Activated CD8-positive, alpha-beta memory T cell treated with anti-CD3 and anti-CD28 coated beads for 1 hour (primary cell): ENCODE measurements around the gene SIPA1L3.

Experiments used
- DNase-seq, 2 donors: peaks; one replicate each; pipeline ENCODE4 v3.0.0-alpha.2; 2020; ENCODE audit warnings: low read depth in 1 of 2; ENCODE audit errors: extremely low read depth in 1 of 2

The SIPA1L3 gene

GRCh38 chr19:38035515-38036495 lies 128.8 kb downstream of the SIPA1L3 start:
- DNase-seq, result no peak

DNA sequence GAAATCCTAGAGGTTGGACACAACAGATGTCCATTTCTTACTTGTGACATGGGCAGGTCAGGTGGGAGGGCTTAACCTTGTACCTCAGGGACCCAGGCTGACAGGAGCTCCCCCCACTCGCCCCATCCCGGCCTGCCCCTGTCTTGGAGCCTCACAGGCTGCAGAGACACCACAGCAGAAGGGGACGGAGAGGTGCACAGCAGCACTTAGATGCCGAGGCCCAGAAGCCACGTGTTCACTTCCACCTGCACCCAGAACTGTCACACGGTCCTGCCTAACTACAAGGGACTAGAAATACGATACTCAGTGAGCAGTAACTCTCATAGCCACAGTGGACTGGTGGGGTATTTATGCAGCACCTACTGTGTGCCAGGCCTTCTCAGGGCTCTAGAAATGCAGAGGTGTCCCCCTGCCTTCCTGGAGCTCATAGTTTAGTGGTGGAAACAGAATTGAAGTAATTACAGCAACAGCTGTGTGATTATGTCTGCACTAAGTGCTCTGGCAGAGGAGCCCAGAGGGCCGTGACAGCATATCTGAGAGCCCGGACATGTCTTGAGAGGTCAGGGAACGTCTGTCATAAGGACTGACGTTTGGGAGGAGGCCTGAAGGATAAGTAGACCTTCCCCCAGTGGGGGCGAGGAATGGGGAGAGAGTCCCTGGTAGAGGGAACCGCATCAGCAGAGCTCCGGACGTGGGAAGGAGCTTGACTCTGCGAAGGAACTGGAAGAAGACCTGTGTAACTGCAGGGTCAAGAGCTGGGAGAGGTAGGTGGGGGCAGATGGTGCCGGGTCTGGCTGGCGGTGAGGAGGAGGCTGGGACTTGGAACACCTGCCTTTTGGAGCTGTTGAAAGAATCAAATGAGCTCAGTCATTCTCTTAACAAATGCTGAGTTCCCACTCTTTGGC lies 130.0 kb downstream of the SIPA1L3 start:
- no peak for DNase-seq

- no peak for DNase-seq
Measured at GRCh38 chr19:38039966-38040365, 133.0 kb downstream of the SIPA1L3 start.

DNA sequence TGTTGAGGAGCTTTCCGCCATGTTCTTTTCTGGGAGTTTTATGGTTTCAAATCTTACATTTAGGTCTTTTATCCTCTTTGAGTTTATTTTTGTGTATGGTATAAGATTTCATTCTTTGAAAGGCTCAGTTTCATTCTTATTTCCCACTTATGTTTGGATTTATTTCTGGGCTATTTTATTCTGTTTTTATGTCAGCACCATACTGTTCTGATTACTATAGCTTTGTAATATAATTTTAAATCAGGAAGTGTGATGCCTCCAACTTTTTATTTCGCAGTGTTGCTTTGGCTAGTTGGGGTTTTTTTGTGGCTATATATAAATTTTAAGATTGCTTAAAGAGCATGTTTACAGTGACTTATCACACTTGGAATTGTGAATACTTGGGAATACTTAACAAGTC lies 135.1 kb downstream of the SIPA1L3 start:
- no peak for DNase-seq

- no peak for DNase-seq
Measured at GRCh38 chr19:38043649-38044144, 136.7 kb downstream of the SIPA1L3 start.

DNA sequence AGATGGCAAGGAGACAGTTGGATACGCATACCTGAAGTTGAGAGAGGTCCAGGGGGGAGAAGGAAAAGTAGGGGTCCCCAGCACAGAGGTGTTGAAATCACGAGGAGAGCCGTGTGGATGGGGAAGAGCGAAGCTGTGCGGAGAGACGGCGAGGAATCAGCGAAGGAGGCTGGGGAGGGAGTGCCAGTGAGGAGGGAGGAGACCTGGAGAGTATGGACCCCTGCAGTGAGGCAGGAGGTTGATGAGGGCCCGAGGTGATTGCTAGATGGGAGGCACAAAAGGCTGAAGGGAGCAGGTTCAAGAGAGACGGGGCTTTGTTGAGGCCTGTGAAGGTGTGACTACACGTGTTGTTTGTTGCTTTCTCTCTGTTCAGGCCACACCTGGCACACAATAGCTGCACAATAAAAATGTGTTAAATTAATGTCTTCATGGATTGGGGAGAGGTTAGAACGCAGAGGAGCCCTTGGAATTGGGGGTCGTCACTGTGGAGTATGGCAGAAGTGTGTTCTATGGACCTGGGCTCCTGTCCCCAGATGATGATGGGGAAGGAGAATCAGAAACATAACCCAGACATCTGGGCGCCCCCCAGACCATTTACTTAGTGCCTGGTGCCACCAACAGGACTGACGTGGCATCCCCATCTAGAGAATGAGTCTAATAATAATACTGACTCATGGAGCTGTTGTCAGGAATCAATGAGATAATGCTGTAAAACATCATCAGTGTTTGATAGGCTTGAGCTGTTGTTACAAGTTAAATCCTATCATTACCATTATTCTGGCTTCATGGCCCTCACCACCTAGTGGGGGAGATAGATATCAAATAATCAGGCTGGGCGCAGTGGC lies 137.5 kb downstream of the SIPA1L3 start:
- DNase-seq, result no peak

DNA sequence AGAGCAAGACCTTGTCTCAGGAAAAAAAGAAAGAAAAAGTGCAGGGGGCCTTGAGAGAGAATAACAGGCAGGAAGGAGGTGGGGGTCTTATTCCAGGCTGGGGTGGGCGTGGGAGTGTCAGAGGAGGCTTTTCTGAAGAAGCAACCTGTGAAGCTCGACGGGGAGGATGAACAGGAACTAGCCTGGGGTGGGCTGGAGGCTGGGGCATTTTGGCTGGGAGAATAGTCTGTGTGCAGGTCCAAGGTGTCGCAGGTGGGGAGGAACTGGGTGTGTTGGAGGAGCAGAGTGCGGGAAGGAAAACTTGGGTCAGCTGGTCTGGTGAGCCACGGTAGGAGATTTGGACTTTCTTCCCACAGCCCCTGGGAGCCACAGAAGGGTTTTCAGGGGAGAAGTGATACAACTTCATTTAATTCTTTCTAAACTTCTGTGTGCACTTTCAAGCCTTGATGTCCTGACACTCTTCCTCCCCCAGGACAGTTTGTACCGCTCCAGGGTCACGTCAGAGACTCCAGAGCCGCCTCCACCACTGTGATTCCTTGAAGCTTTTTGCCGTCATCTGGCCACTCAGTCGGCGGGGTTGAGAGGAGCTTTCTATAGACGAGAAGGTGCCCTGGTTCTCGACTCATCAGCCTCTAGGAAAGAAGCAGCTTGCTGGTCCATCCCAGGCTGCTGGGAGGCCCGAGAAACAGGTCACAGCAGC lies 138.7 kb downstream of the SIPA1L3 start:
- no peak for DNase-seq

DNA sequence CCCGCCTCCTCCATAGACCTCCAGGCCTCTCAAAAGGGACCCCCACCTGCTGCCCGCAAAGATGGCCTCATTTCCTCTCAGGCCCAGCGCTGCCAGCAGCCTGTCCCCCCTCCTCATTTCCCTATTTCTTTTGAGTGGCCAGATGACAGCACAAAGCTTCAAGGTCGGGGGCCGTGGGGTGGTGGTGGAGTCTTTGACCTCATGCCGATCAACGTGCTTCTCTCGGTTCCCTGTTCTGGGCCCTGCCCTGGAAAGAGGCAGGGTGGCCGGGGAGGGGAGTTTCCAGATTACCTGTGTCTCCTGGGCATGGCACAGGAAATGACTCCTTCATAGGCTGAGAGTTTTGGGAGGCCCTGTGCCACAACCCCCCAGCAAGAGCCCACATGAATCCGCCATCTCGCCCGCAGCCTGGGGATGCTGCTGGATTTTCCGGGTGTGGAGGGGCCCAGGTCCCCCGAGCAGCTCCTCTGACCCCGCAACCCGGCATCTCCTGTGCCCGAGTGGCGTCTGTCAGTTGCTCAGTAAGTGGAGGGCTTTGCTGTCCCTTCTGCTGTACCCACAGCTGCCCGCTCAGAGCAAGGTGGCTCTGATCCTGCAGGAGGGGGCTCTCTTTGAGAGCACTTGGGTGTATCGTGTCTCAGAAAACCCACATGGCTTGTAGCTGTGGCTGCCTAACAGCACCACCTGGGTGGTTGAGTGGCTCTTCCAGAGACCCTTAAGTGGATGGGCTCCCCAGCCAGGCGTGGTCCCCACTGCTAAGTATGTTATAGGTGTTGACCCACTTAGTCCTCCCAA lies 139.4 kb downstream of the SIPA1L3 start:
- no peak for DNase-seq

- no peak for DNase-seq
Measured at GRCh38 chr19:38047049-38047438, 140.0 kb downstream of the SIPA1L3 start.

DNA sequence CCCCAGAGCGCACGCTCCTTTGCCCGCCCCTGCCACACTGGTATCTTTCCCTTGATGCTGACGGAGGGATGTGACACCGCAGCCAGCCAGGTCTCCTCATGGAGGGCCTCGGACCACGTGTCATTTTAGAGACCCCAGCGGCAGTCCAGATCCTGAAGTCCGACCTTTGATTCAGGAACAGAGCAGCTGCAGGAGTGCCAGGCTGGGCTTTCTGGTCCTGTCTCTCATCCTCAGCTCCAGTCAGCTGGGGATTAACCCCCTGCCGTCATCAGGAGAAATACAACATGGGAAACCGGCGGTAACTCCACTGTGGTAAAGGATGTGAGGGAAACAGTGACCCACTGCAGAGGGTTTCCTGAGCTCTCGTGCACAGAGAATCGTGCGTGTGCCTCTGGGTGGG lies 140.6 kb downstream of the SIPA1L3 start:
- no peak for DNase-seq

GRCh38 chr19:38049105-38049649 lies 142.2 kb downstream of the SIPA1L3 start:
- DNase-seq, result peak in 1 of 2 donors; percentile 9

GRCh38 chr19:38055010-38055409 lies 148.0 kb downstream of the SIPA1L3 start:
- no peak for DNase-seq

GRCh38 chr19:38055655-38056521 lies 148.9 kb downstream of the SIPA1L3 start:
- no peak for DNase-seq

- DNase-seq, result no peak
Measured at GRCh38 chr19:38056646-38057045, 149.6 kb downstream of the SIPA1L3 start.

GRCh38 chr19:38057959-38058690 lies 151.1 kb downstream of the SIPA1L3 start:
- DNase-seq, result no peak

- no peak for DNase-seq
Measured at GRCh38 chr19:38059897-38060296, 152.9 kb downstream of the SIPA1L3 start.

- no peak for DNase-seq
Measured at GRCh38 chr19:38060331-38060730, 153.3 kb downstream of the SIPA1L3 start.
